HCT116 (cell line): Measurements from ENCODE around the gene SCARB1. TPM values are rescaled to one million over a fixed set of nuclear protein-coding genes. Genes with fewer than 3 reads are reported as not detected.

Experiments
- ATAC-seq: fragments of 200-7000 bp; cut with Tn5 transposase; 2 replicates; pipeline ENCODE4 v1.9.1; 2020; ENCODE audit warnings: mild to moderate bottlenecking, moderate library complexity
- BruUV-seq: library from RNA; stranded (reverse); fragments of 400-500 nt; replicated peaks from 2 replicates; lab custom pipeline; 2021; lab: Mats Ljungman, UMichigan
- CTCF ChIA-PET: fragments of 300-600 bp; sonication (Branson Sonifier 250); formaldehyde crosslinking; loops from one replicate; lab custom pipeline; 2021; ENCODE audit warnings: antibody characterized with exemption; lab: Charles Lee
- POLR2A ChIA-PET: fragments of 300-600, 350-600 bp; sonication (Branson Sonifier 250); formaldehyde crosslinking; loops from one replicate; lab custom pipeline; 2021; ENCODE audit warnings: antibody characterized with exemption; lab: Charles Lee
- RAD21 ChIA-PET, 2 experiments: fragments of 300-600 bp; sonication (Branson Sonifier 250); formaldehyde crosslinking; loops; one replicate each; lab custom pipeline; 2023; ENCODE audit warnings: low total read pairs in 2 of 2; ENCODE audit not compliant: uncharacterized antibody in 2 of 2, unreplicated experiment in 2 of 2, low non-redundant PET in 1 of 2; lab: Charles Lee
- DNase-seq: peaks from one replicate; pipeline ENCODE4 v3.0.0-alpha.2; 2010; ENCODE audit warnings: low read depth, low spot score
- H2AFZ ChIP-seq: fragments of 200-600 bp; shearing (Covaris generic), sonication (generic); 2 replicates; pipeline ENCODE4 v1.6.1; 2017; ENCODE audit warnings: low read depth, mixed run types, mixed read lengths, antibody characterized with exemption, low read length; ENCODE audit not compliant: poor library complexity, severe bottlenecking
- H3K27ac ChIP-seq: 2 replicates; pipeline ENCODE4 v1.5.1; 2012; ENCODE audit warnings: low read depth, low read length
- H3K27me3 ChIP-seq: fragments of 200-600 bp; sonication (generic); 2 replicates; pipeline ENCODE4 v1.6.1; 2016; ENCODE audit warnings: mixed run types, low read length, mixed read lengths; ENCODE audit not compliant: insufficient read depth
- H3K36me3 ChIP-seq, 2 experiments: fragments of 200-500 bp in 1 of 2; fragments of 200-600 bp in 1 of 2; sonication (Bioruptor generic) in 1 of 2; sonication (generic) in 1 of 2; 2 replicates each; pipeline versions ENCODE4 v1.5.1 to v1.6.1; 2014 to 2016; ENCODE audit warnings: low read length in 2 of 2, inconsistent platforms in 1 of 2, mixed read lengths in 1 of 2, mixed run types in 1 of 2; ENCODE audit not compliant: insufficient read depth in 2 of 2, control insufficient read depth in 1 of 2
- H3K4me1 ChIP-seq, 2 experiments: fragments of 200-600 bp in 1 of 2; sonication (generic) in 1 of 2; 2 replicates each; pipeline versions ENCODE4 v1.5.1 to v1.6.1; 2012 to 2017; ENCODE audit warnings: low read length in 2 of 2, inconsistent platforms in 1 of 2, mild to moderate bottlenecking in 1 of 2, mixed read lengths in 1 of 2, mixed run types in 1 of 2, moderate library complexity in 1 of 2; ENCODE audit not compliant: insufficient read depth in 2 of 2, control insufficient read depth in 1 of 2
- H3K4me2 ChIP-seq: fragments of 200-600 bp; sonication (generic); 2 replicates; pipeline ENCODE4 v1.6.1; 2017; ENCODE audit warnings: mixed run types, low read length, mixed read lengths
- H3K4me3 ChIP-seq, 2 experiments: fragments of 200-600 bp in 1 of 2; sonication (generic) in 1 of 2; replicated peaks in 1 of 2; 2 replicates each; pipeline ENCODE4 v1.5.1; 2011 to 2016; ENCODE audit warnings: low read length in 2 of 2, control low read depth in 1 of 2, low read depth in 1 of 2, mild to moderate bottlenecking in 1 of 2, mixed read lengths in 1 of 2, mixed run types in 1 of 2
- H3K79me2 ChIP-seq: fragments of 200-600 bp; sonication (generic); 2 replicates; pipeline ENCODE4 v1.6.1; 2017; ENCODE audit warnings: mild to moderate bottlenecking, mixed run types, low read length, moderate library complexity, mixed read lengths; ENCODE audit not compliant: insufficient read depth
- H3K9ac ChIP-seq: fragments of 200-600 bp; sonication (generic); 2 replicates; pipeline ENCODE4 v1.6.1; 2016; ENCODE audit warnings: low read length, mixed read lengths
- H3K9me2 ChIP-seq: fragments of 200-600 bp; sonication (generic), shearing (Covaris generic); 2 replicates; pipeline ENCODE4 v1.6.1; 2017; ENCODE audit warnings: mixed run types, mild to moderate bottlenecking, moderate library complexity; ENCODE audit not compliant: insufficient read depth
- H3K9me3 ChIP-seq, 2 experiments: fragments of 200-500 bp in 1 of 2; fragments of 200-600 bp in 1 of 2; sonication (Bioruptor generic) in 1 of 2; sonication (generic) in 1 of 2; 2 replicates each; pipeline ENCODE4 v1.6.1; 2014 to 2017; ENCODE audit warnings: low read length in 2 of 2, mixed read lengths in 2 of 2, inconsistent platforms in 1 of 2, low read depth in 1 of 2, mild to moderate bottlenecking in 1 of 2, mixed run types in 1 of 2, moderate library complexity in 1 of 2; ENCODE audit not compliant: control insufficient read depth in 1 of 2, insufficient read depth in 1 of 2
- H4K20me1 ChIP-seq: fragments of 200-600 bp; sonication (generic), shearing (Covaris generic); 2 replicates; pipeline ENCODE4 v1.6.1; 2017; ENCODE audit warnings: mixed run types, mild to moderate bottlenecking, moderate library complexity; ENCODE audit not compliant: insufficient read depth
- CBX3 ChIP-seq: IDR thresholded peaks from 2 replicates; pipeline ENCODE4 v1.6.1; 2012; ENCODE audit warnings: low read depth
- CEBPB ChIP-seq: IDR thresholded peaks from 2 replicates; pipeline ENCODE4 v1.6.1; 2012; ENCODE audit warnings: low read depth
- EGR1 ChIP-seq: IDR thresholded peaks from 2 replicates; pipeline ENCODE4 v1.6.1; 2012; ENCODE audit warnings: low read depth
- FOSL1 ChIP-seq: IDR thresholded peaks from 2 replicates; pipeline ENCODE4 v1.6.1; 2012; ENCODE audit warnings: low read depth
- POLR2A ChIP-seq: IDR thresholded peaks from 2 replicates; pipeline ENCODE4 v1.7.0; 2011; ENCODE audit warnings: borderline replicate concordance; ENCODE audit not compliant: insufficient read depth, insufficient read length; ENCODE audit errors: extremely low read depth
- POLR2AphosphoS5 ChIP-seq: IDR thresholded peaks from 2 replicates; pipeline ENCODE4 v1.6.1; 2011; ENCODE audit warnings: mild to moderate bottlenecking, low read depth, low read length, moderate library complexity
- RAD21 ChIP-seq: IDR thresholded peaks from 2 replicates; pipeline ENCODE4 v1.6.1; 2012; ENCODE audit warnings: low read depth, mild to moderate bottlenecking
- SIN3A ChIP-seq: IDR thresholded peaks from 2 replicates; pipeline ENCODE4 v1.6.1; 2012; ENCODE audit warnings: low read depth
- SP1 ChIP-seq: IDR thresholded peaks from 2 replicates; pipeline ENCODE4 v1.6.1; 2012; ENCODE audit warnings: low read depth
- SRF ChIP-seq: IDR thresholded peaks from 2 replicates; pipeline ENCODE4 v1.6.1; 2012; ENCODE audit warnings: low read depth
- TCF7L2 ChIP-seq: IDR thresholded peaks from 2 replicates; pipeline ENCODE4 v1.7.0; 2011; ENCODE audit warnings: borderline replicate concordance, inconsistent platforms; ENCODE audit not compliant: insufficient read depth, insufficient read length; ENCODE audit errors: extremely low read depth
- YY1 ChIP-seq: IDR thresholded peaks from 2 replicates; pipeline ENCODE4 v1.6.1; 2011; ENCODE audit warnings: low read length, low read depth, moderate library complexity, mild to moderate bottlenecking; ENCODE audit not compliant: insufficient replicate concordance; ENCODE audit errors: extremely low read depth
- ZFX ChIP-seq: fragments of 450-650 bp; IDR thresholded peaks from 2 replicates; pipeline ENCODE4 v1.6.1; 2017
- ZNF274 ChIP-seq: fragments of 200-500 bp; sonication (Bioruptor generic); IDR thresholded peaks from 2 replicates; pipeline ENCODE4 v1.6.1; 2014; ENCODE audit warnings: mild to moderate bottlenecking, low read depth, low read length, inconsistent platforms
- intact Hi-C: fragments of 100-400 bp; cut with micrococcal nuclease; formaldehyde crosslinking; loops from 2 replicates; pipeline ENCODE4 v1.10.0; 2022
- total RNA-seq: library from RNA; stranded (reverse); gene quantifications from one replicate; pipeline ENCODE4 v1.2.1, GENCODE V29; 2021; ENCODE audit not compliant: unreplicated experiment
- TF ChIP-seq, protein P1 (sequence below): IDR thresholded peaks from 2 replicates; pipeline ENCODE4 v1.6.1; 2012; ENCODE audit warnings: low read depth
- TF ChIP-seq, protein P2 (sequence below): IDR thresholded peaks from 2 replicates; pipeline ENCODE4 v1.6.1; 2012
- TF ChIP-seq, protein P3 (sequence below): IDR thresholded peaks from 2 replicates; pipeline ENCODE4 v1.6.1; 2012

SCARB1 gene
- total RNA-seq, 1 experiment from 2014 or later, result 95.5 TPM

DNA sequence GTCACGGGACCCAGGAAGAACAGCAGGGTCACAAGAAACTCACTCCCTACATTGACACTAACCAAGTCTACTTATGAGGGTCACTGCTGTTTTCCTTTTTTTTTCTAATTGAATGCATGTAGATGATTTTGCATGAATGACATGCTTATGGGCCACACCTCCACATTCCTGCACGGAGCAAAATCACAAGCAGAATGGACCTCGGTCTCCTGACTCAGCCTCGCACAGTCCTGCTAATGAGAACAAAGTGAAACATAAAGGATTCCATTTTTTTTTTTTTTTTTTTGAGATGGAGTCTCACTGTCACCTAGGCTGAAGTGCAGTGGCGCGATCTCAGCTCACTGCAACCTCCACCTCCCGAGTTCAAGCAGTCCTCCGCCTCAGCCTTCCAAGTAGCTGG is 12.3 kb downstream of the SCARB1 start:
- TF ChIP-seq EGR1 (no peak), CBX3 (no peak), ZFX (no peak), RAD21 (no peak)
- H3K4me1 ChIP-seq, result no peaks in the 10 kb centered on the region; a peak in 1 of 4 replicates
- no peak overlapping the region for H3K9ac ChIP-seq
- ChIA-PET RAD21 (no interaction called here), POLR2A (no interaction called here), CTCF (no interaction called here)
- DNase-seq (no peak), ATAC-seq (no peak)
- no peak overlapping the region for H3K4me3 ChIP-seq
- no peaks in the 10 kb centered on the region for H3K9me3 ChIP-seq
- peaks cover 0 to 4% of the 10 kb centered on the region in 2 experiments; a peak in 2 of 4 replicates for H3K36me3 ChIP-seq
- intact Hi-C loops, result no loop called here
- BruUV-seq, result no TSS peak
- no peaks in the 10 kb centered on the region for H3K9me2 ChIP-seq
- no peak overlapping the region for H2AFZ ChIP-seq
- peaks cover 62% of the 10 kb centered on the region for H3K79me2 ChIP-seq
- H3K27ac ChIP-seq, result no peak overlapping the region
- H3K4me2 ChIP-seq, result no peak overlapping the region
- 0 out of 2 replicates have a peak, but pooled peaks cover 4% of the 10 kb centered on the region for H4K20me1 ChIP-seq
- H3K27me3 ChIP-seq, result no peaks in the 10 kb centered on the region

DNA sequence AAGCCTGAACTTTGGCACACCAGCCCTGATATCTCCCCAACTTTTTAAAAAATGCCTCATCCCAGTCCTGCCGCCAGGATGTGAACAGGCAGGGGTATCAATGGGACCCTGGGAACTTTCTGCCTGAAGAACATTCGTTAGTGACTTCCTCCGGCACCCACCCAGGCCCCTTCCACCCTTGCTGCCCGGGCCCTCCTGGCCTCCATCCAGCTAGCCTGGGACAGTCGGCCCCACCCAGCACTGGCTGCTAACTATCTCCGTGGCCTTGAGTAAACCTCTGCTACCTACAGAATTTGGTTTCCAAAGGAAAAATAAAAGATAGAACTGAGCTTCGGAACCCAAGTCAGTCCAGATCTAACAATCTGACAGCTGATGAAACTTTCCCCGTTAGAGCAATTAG is 14.3 kb downstream of the SCARB1 start:
- Histone ChIP-seq H3K36me3 (peaks cover 0 to 4% of the 10 kb centered on the region in 2 experiments; a peak in 2 of 4 replicates), H3K9me2 (no peaks in the 10 kb centered on the region), H2AFZ (no peak overlapping the region), H3K27me3 (no peaks in the 10 kb centered on the region), H3K4me1 (no peaks in the 10 kb centered on the region; a peak in 1 of 4 replicates), H3K4me3 (no peak overlapping the region), H3K9me3 (no peaks in the 10 kb centered on the region), H4K20me1 (0 out of 2 replicates have a peak, but pooled peaks cover 4% of the 10 kb centered on the region), H3K27ac (no peak overlapping the region), H3K9ac (no peak overlapping the region), H3K79me2 (peaks cover 48% of the 10 kb centered on the region), H3K4me2 (no peak overlapping the region)
- BruUV-seq, result no TSS peak
- RAD21 ChIA-PET, result no interaction called here
- POLR2A ChIA-PET, result no interaction called here
- ATAC-seq (no peak), DNase-seq (no peak)
- CTCF ChIA-PET, result no interaction called here
- intact Hi-C loops, result no loop called here
- TF ChIP-seq CBX3 (no peak), ZNF274 (no peak), RAD21 (no peak), CEBPB (no peak), TCF7L2 (no peak), POLR2AphosphoS5 (no peak), FOSL1 (no peak), SRF (no peak), SP1 (no peak), EGR1 (no peak), YY1 (no peak), POLR2A (no peak), SIN3A (no peak)
- TF ChIP-seq, protein P1, sequence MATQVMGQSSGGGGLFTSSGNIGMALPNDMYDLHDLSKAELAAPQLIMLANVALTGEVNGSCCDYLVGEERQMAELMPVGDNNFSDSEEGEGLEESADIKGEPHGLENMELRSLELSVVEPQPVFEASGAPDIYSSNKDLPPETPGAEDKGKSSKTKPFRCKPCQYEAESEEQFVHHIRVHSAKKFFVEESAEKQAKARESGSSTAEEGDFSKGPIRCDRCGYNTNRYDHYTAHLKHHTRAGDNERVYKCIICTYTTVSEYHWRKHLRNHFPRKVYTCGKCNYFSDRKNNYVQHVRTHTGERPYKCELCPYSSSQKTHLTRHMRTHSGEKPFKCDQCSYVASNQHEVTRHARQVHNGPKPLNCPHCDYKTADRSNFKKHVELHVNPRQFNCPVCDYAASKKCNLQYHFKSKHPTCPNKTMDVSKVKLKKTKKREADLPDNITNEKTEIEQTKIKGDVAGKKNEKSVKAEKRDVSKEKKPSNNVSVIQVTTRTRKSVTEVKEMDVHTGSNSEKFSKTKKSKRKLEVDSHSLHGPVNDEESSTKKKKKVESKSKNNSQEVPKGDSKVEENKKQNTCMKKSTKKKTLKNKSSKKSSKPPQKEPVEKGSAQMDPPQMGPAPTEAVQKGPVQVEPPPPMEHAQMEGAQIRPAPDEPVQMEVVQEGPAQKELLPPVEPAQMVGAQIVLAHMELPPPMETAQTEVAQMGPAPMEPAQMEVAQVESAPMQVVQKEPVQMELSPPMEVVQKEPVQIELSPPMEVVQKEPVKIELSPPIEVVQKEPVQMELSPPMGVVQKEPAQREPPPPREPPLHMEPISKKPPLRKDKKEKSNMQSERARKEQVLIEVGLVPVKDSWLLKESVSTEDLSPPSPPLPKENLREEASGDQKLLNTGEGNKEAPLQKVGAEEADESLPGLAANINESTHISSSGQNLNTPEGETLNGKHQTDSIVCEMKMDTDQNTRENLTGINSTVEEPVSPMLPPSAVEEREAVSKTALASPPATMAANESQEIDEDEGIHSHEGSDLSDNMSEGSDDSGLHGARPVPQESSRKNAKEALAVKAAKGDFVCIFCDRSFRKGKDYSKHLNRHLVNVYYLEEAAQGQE, result no peak
- TF ChIP-seq, protein P2, sequence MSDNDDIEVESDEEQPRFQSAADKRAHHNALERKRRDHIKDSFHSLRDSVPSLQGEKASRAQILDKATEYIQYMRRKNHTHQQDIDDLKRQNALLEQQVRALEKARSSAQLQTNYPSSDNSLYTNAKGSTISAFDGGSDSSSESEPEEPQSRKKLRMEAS, result no peak
- TF ChIP-seq, protein P3, sequence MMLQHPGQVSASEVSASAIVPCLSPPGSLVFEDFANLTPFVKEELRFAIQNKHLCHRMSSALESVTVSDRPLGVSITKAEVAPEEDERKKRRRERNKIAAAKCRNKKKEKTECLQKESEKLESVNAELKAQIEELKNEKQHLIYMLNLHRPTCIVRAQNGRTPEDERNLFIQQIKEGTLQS, result no peak
